Liver (tissue), 3 donors: ENCODE data around the gene EYA4.

Experiments used
- EGR1 ChIP-seq, 2 donors: IDR thresholded peaks; 2 replicates each; pipeline ENCODE4 v1.6.1; 2016 to 2018; ENCODE audit warnings: antibody characterized with exemption in 2 of 2, low read depth in 2 of 2
- GABPA ChIP-seq, 2 donors: IDR thresholded peaks in 1 of 2; conservative IDR thresholded peaks in 1 of 2; 2 replicates each; pipeline ENCODE4 v1.6.1; 2016; ENCODE audit warnings: antibody characterized with exemption in 2 of 2, mild to moderate bottlenecking in 1 of 2, moderate library complexity in 1 of 2
- HNF4A ChIP-seq, 2 donors: conservative IDR thresholded peaks; 2 replicates each; pipeline ENCODE4 v1.6.1; 2016; ENCODE audit warnings: antibody characterized with exemption in 2 of 2, mild to moderate bottlenecking in 2 of 2
- JUND ChIP-seq, 2 donors: IDR thresholded peaks; 2 replicates each; pipeline ENCODE4 v1.6.1; 2016; ENCODE audit warnings: antibody characterized with exemption in 2 of 2
- RAD21 ChIP-seq, 2 donors: IDR thresholded peaks; 2 replicates each; pipeline ENCODE4 v1.6.1; 2016; ENCODE audit warnings: antibody characterized with exemption in 2 of 2, mild to moderate bottlenecking in 2 of 2
- SP1 ChIP-seq: IDR thresholded peaks from 2 replicates; pipeline ENCODE4 v1.6.1; 2018; ENCODE audit warnings: antibody characterized with exemption, mild to moderate bottlenecking
- TAF1 ChIP-seq: conservative IDR thresholded peaks from 2 replicates; pipeline ENCODE4 v1.6.1; 2016; ENCODE audit warnings: antibody characterized with exemption, mild to moderate bottlenecking
- YY1 ChIP-seq: IDR thresholded peaks from 2 replicates; pipeline ENCODE4 v1.6.1; 2016; ENCODE audit warnings: antibody characterized with exemption, mild to moderate bottlenecking
- TF ChIP-seq, protein P1 (sequence below): IDR thresholded peaks from 2 replicates; pipeline ENCODE4 v1.6.1; 2016; ENCODE audit warnings: antibody characterized with exemption
- TF ChIP-seq, protein P2 (sequence below): fragments of 150-350 bp; IDR thresholded peaks from 2 replicates; pipeline ENCODE4 v1.5.1; 2017; ENCODE audit warnings: improper control_type of control experiment, low read depth, low read length; ENCODE audit not compliant: missing input control
- TF ChIP-seq, protein P3 (sequence below): IDR thresholded peaks from 2 replicates; pipeline ENCODE4 v1.6.1; 2016; ENCODE audit warnings: antibody characterized with exemption
- TF ChIP-seq, protein P4 (sequence below): IDR thresholded peaks from 2 replicates; pipeline ENCODE4 v1.6.1; 2016; ENCODE audit warnings: antibody characterized with exemption, mild to moderate bottlenecking
- TF ChIP-seq, protein P5 (sequence below): IDR thresholded peaks from 2 replicates; pipeline ENCODE4 v1.6.1; 2016; ENCODE audit warnings: antibody characterized with exemption
- donor health status: healthy.
- donor health status: healthy.

DNA sequence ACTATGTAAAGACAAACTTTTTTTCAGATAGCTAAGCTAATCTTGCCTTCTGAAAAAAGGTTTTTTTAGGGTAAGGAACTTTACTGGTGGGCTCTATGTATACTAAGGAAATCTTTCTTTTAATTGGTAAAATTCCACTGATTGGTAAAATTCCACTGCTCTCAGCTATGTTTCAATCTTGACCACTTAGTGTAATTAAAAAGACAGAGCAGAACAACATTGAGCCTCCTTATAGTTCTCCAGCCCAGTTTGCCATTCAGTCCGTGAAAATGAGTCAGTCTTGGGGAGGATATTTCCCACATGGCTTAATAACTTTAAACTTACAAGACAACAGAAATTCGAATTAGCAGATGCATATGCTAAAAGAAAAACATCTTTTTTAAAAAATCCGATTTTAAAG, 92.7 kb downstream of the EYA4 start:
- TF ChIP-seq YY1, result no peak
- TF ChIP-seq, protein P1, sequence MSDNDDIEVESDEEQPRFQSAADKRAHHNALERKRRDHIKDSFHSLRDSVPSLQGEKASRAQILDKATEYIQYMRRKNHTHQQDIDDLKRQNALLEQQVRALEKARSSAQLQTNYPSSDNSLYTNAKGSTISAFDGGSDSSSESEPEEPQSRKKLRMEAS, result no peak
- TF ChIP-seq, protein P2, sequence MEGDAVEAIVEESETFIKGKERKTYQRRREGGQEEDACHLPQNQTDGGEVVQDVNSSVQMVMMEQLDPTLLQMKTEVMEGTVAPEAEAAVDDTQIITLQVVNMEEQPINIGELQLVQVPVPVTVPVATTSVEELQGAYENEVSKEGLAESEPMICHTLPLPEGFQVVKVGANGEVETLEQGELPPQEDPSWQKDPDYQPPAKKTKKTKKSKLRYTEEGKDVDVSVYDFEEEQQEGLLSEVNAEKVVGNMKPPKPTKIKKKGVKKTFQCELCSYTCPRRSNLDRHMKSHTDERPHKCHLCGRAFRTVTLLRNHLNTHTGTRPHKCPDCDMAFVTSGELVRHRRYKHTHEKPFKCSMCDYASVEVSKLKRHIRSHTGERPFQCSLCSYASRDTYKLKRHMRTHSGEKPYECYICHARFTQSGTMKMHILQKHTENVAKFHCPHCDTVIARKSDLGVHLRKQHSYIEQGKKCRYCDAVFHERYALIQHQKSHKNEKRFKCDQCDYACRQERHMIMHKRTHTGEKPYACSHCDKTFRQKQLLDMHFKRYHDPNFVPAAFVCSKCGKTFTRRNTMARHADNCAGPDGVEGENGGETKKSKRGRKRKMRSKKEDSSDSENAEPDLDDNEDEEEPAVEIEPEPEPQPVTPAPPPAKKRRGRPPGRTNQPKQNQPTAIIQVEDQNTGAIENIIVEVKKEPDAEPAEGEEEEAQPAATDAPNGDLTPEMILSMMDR, result no peak
- no peak for TF ChIP-seq EGR1 (IDR thresholded peaks at IDR 0.05; ENCODE audit: low read depth in 2 of 2)
- TF ChIP-seq TAF1, result no peak
- TF ChIP-seq, protein P3, sequence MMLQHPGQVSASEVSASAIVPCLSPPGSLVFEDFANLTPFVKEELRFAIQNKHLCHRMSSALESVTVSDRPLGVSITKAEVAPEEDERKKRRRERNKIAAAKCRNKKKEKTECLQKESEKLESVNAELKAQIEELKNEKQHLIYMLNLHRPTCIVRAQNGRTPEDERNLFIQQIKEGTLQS, result no peak
- no peak for TF ChIP-seq RAD21 (IDR thresholded peaks at IDR 0.05)
- TF ChIP-seq, protein P4, sequence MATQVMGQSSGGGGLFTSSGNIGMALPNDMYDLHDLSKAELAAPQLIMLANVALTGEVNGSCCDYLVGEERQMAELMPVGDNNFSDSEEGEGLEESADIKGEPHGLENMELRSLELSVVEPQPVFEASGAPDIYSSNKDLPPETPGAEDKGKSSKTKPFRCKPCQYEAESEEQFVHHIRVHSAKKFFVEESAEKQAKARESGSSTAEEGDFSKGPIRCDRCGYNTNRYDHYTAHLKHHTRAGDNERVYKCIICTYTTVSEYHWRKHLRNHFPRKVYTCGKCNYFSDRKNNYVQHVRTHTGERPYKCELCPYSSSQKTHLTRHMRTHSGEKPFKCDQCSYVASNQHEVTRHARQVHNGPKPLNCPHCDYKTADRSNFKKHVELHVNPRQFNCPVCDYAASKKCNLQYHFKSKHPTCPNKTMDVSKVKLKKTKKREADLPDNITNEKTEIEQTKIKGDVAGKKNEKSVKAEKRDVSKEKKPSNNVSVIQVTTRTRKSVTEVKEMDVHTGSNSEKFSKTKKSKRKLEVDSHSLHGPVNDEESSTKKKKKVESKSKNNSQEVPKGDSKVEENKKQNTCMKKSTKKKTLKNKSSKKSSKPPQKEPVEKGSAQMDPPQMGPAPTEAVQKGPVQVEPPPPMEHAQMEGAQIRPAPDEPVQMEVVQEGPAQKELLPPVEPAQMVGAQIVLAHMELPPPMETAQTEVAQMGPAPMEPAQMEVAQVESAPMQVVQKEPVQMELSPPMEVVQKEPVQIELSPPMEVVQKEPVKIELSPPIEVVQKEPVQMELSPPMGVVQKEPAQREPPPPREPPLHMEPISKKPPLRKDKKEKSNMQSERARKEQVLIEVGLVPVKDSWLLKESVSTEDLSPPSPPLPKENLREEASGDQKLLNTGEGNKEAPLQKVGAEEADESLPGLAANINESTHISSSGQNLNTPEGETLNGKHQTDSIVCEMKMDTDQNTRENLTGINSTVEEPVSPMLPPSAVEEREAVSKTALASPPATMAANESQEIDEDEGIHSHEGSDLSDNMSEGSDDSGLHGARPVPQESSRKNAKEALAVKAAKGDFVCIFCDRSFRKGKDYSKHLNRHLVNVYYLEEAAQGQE, result no peak
- TF ChIP-seq HNF4A (conservative IDR thresholded peaks at IDR 0.05), result no peak
- TF ChIP-seq JUND (IDR thresholded peaks at IDR 0.05), result no peak
- no peak for TF ChIP-seq GABPA (IDR thresholded peaks at IDR 0.05 in 1 of 2, conservative IDR thresholded peaks at IDR 0.05 in 1 of 2)
- TF ChIP-seq SP1, result no peak
- TF ChIP-seq, protein P5, sequence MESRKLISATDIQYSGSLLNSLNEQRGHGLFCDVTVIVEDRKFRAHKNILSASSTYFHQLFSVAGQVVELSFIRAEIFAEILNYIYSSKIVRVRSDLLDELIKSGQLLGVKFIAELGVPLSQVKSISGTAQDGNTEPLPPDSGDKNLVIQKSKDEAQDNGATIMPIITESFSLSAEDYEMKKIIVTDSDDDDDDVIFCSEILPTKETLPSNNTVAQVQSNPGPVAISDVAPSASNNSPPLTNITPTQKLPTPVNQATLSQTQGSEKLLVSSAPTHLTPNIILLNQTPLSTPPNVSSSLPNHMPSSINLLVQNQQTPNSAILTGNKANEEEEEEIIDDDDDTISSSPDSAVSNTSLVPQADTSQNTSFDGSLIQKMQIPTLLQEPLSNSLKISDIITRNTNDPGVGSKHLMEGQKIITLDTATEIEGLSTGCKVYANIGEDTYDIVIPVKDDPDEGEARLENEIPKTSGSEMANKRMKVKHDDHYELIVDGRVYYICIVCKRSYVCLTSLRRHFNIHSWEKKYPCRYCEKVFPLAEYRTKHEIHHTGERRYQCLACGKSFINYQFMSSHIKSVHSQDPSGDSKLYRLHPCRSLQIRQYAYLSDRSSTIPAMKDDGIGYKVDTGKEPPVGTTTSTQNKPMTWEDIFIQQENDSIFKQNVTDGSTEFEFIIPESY, result no peak
